ENCODE results near the gene CEBPE. TPM values are rescaled to one million over a fixed set of nuclear protein-coding genes. Genes with fewer than 3 reads are reported as not detected.

Gene CEBPE
- total RNA-seq, 6 experiments from 2014 or later = not detected

GRCh38 chr14:23090254-23090636 lies 28.8 kb downstream of the CEBPE start:
- DNase-seq = no peak
- Mint-ChIP-seq H3K4me3 (no peak overlapping the region), H3K4me1 (ENCODE audit: low read depth) (peaks cover 51% of the 10 kb centered on the region), H3K9me3 (no peaks in the 10 kb centered on the region), H3K36me3 (ENCODE audit: low read depth) (peaks cover 38% of the 10 kb centered on the region), H3K27me3 (ENCODE audit: insufficient read depth) (no peaks in the 10 kb centered on the region), H3K27ac (peak overlapping the region; percentile 56)
- TF ChIP-seq CTCF (IDR thresholded peaks at IDR 0.05) = no peak

- peaks cover 41% of the 10 kb centered on the region for H3K36me3 Mint-ChIP-seq (ENCODE audit: low read depth)
- H3K27ac Mint-ChIP-seq = peak overlapping the region; percentile 56; the same call in 1 of the 2 replicates
- DNase-seq = no peak
- no peak overlapping the region for H3K4me3 Mint-ChIP-seq
- no peak for TF ChIP-seq CTCF (IDR thresholded peaks at IDR 0.05)
- no peaks in the 10 kb centered on the region for H3K27me3 Mint-ChIP-seq (ENCODE audit: insufficient read depth)
- no peaks in the 10 kb centered on the region for H3K9me3 Mint-ChIP-seq
- peaks cover 54% of the 10 kb centered on the region for H3K4me1 Mint-ChIP-seq (ENCODE audit: low read depth)
These were observed 29.4 kb downstream of the CEBPE start for GRCh38 chr14:23089498-23090253.

GRCh38 chr14:23086565-23086964 lies 32.5 kb downstream of the CEBPE start:
- no peaks in the 10 kb centered on the region; the same call in 1 of the 2 replicates for H3K27me3 Mint-ChIP-seq (ENCODE audit: insufficient read depth)
- H3K36me3 Mint-ChIP-seq (ENCODE audit: low read depth) = peaks cover 32% of the 10 kb centered on the region
- no peaks in the 10 kb centered on the region for H3K9me3 Mint-ChIP-seq
- H3K27ac Mint-ChIP-seq = peak overlapping the region; percentile 35; the same call in 1 of the 2 replicates
- DNase-seq = no peak
- TF ChIP-seq CTCF (IDR thresholded peaks at IDR 0.05) = no peak
- no peak overlapping the region for H3K4me3 Mint-ChIP-seq
- peaks cover 40% of the 10 kb centered on the region for H3K4me1 Mint-ChIP-seq (ENCODE audit: low read depth)

DNA sequence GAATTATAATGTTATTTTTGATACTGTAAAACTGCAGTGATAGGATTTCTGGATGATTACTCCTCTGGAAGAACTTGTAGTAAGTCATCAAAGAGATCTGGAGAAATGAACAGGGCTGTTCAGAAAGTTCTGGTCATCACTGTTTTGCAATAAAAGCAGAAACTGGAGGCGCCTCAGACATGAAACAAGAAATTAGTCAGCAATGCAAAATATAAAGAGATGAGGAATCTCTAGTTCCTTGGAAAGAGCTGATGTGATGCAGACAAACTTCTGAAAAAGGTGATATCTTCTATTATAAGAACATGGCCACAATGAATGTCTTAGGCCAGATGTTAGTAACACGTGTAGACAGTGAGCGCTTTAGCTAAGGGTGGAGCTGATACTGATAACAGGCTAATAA lies 33.6 kb downstream of the CEBPE start:
- Mint-ChIP-seq H3K27ac (peak overlapping the region; percentile 50), H3K9me3 (no peaks in the 10 kb centered on the region), H3K4me1 (ENCODE audit: low read depth) (peaks cover 48% of the 10 kb centered on the region), H3K36me3 (ENCODE audit: low read depth) (peaks cover 40% of the 10 kb centered on the region), H3K27me3 (ENCODE audit: insufficient read depth) (peaks cover 3% of the 10 kb centered on the region), H3K4me3 (no peak overlapping the region)
- no peak for TF ChIP-seq CTCF (IDR thresholded peaks at IDR 0.05)
- peak; percentile 18 for DNase-seq

DNA sequence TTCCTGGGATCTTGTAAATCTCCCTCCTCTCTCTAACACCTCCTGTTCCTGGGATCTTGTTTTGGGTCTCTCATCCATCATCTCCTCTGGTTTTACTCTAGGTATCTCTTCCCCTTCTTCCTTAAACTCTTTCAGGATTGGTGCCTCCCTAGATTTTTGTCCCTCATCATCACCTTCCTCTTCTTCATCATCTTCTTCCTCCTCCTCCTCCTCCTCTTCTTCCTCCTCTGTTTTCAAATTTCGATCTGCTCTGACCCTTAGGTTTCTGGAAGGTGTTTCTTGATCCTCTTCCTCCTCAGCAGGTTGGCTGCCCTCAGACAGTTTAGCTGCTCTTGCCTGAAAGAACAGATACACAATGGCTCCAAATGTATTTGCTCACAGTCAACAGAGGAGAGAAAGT lies 38.6 kb downstream of the CEBPE start:
- Mint-ChIP-seq H3K27ac (peak overlapping the region; percentile 92), H3K9me3 (no peaks in the 10 kb centered on the region)

More for the DNA sequence above, 38.6 kb downstream of the CEBPE start:
- TF ChIP-seq CTCF (IDR thresholded peaks at IDR 0.05) = no peak
- Mint-ChIP-seq H3K36me3 (ENCODE audit: low read depth) (peaks cover 43% of the 10 kb centered on the region), H3K27me3 (ENCODE audit: insufficient read depth) (peaks cover 3% of the 10 kb centered on the region), H3K4me1 (ENCODE audit: low read depth) (peaks cover 55% of the 10 kb centered on the region), H3K4me3 (peak overlapping the region; percentile 68)
- no peak for DNase-seq

Data from HFFc6 (cell line).